Stimulated activated CD8-positive, alpha-beta memory T cell treated with anti-CD3 and anti-CD28 coated beads, Interleukin-12 subunit alpha, Interleukin-12 subunit beta, amount 100 ng/mL, for 24 hours (primary cell): ENCODE measurements around the gene PIGS.
"Not testable (repeated sequence)": the region's sequence is repeated elsewhere in the genome, so short reads cannot be mapped to it uniquely, and the experiment has no call there.

ENCODE experiments used
- DNase-seq: peaks from one replicate; pipeline ENCODE4 v3.0.0-alpha.2; 2020; ENCODE audit errors: extremely low read depth

Gene PIGS

GRCh38 chr17:28529013-28529400, 42.3 kb downstream of the PIGS start:
- DNase-seq, result no peak

- no peak for DNase-seq
Observed at GRCh38 chr17:28528327-28529012, 42.9 kb downstream of the PIGS start.

- no peak for DNase-seq
Observed at GRCh38 chr17:28527859-28528258, 43.5 kb downstream of the PIGS start.

DNA sequence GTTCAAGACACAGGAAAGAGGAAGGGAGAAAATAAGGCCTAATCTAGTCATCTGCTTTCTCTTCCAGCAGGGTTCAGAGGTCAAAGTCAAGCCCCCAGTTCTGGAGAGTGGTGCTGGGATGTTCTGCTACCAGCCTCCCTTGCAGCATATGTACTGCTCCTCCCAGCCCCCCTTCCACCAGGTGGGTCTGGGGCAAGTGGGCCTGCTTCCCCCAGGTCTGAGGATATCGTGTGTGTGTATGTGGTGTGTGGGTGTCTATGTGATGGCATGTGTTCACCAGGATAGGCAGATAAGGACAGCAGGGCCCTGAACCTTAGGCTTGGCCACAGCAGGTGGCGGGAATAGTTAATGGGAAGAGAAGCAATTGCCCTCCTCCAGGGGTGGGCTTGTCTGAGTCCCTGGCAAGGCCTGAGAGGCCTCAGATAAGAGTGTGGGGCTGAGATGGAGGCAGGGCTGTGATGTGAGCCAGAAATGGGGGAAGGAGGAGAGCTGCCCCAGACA, 44.1 kb downstream of the PIGS start:
- DNase-seq, result no peak

- no peak for DNase-seq
Observed at GRCh38 chr17:28526381-28526780, 44.9 kb downstream of the PIGS start.

DNA sequence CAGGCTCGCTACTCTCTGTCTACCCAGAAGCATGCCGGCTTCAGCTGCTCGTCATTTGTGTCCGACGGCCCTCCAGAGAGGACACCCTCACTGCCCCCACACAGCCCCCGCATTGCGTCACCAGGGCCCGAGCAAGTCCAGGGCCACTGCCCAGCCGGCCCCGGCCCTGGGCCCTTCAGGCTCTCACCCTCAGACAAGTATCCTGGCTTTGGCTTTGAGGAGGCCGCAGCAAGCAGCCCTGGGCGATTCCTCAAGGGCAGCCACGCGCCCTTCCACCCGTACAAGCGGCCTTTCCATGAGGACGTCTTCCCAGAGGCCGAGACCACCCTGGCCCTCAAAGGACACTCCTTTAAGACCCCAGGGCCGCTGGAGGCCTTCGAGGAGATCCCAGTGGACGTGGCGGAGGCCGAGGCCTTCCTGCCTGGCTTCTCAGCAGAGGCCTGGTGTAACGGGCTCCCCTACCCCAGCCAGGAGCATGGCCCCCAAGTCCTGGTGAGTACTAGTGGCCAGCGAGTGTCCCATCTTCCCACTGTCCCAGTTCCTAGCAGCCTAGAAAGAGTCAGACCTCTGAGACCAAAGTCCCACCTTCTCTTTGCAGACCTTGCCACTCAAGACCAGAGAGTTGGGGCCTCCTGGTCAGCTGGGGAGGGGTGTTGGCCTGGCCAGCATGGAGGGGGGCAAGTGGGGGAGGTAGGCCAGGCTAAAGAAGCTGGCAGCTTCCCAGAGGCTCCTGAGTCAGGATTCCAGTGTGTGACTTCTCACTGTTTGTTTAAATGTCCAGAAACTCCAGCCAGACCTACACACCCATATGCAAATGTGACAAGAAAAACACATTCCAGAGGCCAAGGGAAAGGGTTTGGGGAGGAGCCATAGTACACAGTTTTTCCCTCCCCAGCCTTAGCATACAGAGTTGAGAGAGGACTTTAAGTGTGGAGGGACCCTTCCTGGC, 46.6 kb downstream of the PIGS start:
- DNase-seq, result no peak

- DNase-seq, result no peak
Observed at GRCh38 chr17:28523876-28524275, 47.4 kb downstream of the PIGS start.

- DNase-seq, result no peak
Observed at GRCh38 chr17:28523186-28523585, 48.1 kb downstream of the PIGS start.

DNA sequence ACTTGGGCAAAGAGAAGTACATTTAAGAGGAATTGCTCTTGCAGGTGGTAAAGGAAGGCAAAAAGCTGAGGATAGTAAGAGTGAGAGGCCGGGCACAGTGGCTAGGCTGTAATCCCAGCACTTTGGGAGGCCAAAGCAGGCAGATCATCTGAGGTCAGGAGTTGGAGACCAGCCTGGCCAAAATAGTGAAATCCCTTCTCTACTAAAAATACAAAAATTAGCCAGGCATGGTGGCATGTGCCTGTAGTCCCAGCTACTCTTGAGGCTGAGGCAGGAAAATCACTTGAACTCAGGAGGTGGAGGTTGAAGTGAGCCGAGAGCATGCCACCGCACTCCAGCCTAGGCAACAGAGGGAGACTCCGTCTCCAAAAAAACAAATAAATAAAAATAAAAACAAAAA, 49.0 kb downstream of the PIGS start:
- not testable (repeated sequence) for DNase-seq

- DNase-seq, result no peak
Observed at GRCh38 chr17:28521311-28522085, 49.8 kb downstream of the PIGS start.

GRCh38 chr17:28520687-28521086, 50.6 kb downstream of the PIGS start:
- DNase-seq, result no peak

DNA sequence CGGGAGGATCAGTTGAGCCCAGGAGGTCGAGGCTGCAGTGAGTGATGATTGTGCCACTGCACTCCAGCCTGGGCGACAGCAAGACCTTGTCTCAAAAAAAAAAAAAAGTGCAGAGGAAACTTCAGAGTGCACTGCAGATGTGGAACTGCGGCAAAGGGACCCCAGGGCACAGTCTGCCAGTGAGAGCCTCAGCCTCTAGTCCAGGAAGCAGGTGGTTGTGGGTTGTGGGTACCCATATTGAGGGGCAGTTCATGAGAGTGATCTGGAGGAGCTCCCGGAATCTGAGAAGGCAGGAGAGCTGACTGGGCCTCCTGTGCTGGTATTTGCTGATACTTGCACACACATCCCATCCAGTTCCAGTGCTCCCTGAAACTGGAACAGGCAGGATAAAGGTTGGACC, 52.1 kb downstream of the PIGS start:
- DNase-seq, result no peak

GRCh38 chr17:28518578-28518977, 52.7 kb downstream of the PIGS start:
- DNase-seq, result no peak

DNA sequence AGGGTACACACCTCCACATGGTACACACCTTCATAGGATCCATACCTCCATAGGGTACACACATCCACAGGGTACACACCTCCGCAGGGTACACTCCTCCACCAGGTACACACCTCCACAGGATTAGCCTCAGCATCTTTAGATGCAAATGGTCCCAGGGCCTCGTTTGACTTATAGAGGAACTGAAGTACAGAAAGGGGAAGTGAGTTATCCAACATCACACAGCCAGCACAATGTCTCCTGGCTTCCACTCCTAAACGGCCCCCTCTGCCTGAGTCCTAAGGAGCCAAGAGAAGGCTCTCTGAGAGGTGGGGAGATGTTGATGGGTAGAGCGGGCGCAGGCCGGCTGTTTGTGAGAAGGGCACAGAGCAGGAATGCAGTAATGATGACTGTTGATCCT, 53.2 kb downstream of the PIGS start:
- DNase-seq, result no peak

- DNase-seq, result no peak
Observed at GRCh38 chr17:28515518-28515917, 55.8 kb downstream of the PIGS start.

DNA sequence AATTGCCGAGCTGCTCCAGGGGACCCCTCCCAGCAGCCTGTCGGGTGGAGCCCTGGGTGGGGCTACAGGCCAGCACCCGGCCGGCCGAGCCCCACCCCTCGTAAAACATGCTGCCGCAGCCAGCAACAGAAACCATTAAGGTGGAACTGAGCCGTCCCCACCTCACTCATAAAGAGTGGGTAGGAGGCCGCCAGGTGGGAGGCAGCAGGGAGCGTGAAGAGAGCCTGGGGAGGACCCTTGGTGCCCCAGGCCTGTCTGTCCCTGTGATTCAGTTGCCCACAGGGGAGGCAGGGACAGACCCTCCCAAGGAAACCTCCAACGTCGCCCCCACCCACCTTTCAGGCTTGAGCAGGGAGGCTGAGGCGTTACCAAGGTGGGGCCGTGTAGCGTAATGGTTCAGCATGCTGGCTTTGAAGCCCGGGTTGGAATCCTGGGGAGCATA, 56.7 kb downstream of the PIGS start:
- DNase-seq, result no peak

GRCh38 chr17:28513476-28513875, 57.8 kb downstream of the PIGS start:
- DNase-seq, result no peak

DNA sequence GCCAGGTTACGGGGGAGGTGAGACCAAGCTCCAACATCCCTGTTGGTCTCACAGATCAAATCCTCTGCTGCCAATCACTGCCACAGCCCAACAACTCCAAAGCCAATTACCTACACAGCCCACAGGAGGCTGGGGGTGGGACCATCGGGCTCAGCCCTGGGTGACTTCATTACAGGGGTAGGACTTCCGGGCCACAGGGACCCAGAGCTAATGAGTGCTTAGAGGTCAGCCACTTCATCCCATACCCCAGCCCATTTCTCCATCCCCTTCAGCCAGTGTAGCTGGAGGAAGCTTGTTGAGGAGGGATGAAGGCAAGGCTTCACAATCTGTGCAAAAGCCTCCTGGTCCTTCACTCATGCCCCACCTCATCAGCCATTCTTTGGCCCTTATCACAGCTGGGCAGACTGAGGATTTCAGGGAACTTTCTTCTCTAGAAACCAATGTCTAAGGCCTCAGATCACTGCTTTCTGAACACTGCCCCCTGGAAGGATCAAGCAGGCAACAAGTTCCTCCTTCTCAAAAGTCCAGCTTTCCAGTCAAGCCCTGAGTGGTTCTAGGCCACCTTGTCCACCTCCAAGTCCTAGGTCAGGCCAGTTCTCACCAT, 59.4 kb downstream of the PIGS start:
- DNase-seq, result no peak

GRCh38 chr17:28509789-28510188, 61.5 kb downstream of the PIGS start:
- no peak for DNase-seq

- no peak for DNase-seq
Observed at GRCh38 chr17:28508211-28508724, 63.1 kb downstream of the PIGS start.

DNA sequence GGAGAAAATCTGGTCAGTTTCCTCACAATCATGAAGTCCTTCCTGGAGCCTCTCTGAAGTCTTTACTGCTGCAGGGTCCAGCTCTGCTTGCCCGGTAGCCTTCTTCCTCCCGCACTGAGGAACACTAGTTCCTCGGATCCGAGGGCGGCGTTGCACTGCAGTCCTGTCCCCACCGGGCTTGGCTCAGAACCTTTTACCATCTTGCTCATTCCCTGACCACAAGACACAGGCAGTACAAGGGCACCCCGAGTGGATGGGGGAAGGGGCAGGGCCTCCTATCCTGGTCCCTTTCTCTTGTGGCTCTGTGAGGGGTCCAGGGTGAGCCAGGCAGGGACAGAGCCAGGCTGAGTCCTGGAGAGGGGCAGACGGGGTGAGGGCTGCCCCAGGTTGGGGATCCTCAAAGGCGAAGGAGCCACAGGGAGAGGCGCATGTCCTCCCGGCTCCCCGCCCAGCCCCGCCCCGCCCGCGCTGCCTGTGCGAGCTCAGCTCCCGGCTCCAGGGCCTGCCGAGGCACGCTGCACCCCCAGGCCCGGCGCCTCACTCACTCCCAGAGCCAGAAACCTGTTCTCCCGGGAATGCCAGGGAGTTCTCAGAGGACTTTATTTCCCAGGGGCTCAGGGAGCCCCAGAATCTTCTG, 63.6 kb downstream of the PIGS start:
- no peak for DNase-seq
